HG02610 (cell line): ENCODE measurements around the gene GFRA4.
"Not testable (repeated sequence)": the region's sequence is repeated elsewhere in the genome, so short reads cannot be mapped to it uniquely, and the experiment has no call there.

ENCODE experiments used
- ATAC-seq: cut with Tn5 transposase; IDR thresholded peaks from one replicate; pipeline ENCODE4 v1.9.1; 2021; ENCODE audit warnings: mild to moderate bottlenecking, moderate library complexity; ENCODE audit not compliant: unreplicated experiment

GFRA4 gene

GRCh38 chr20:3627476-3627875, 35.7 kb downstream of the GFRA4 start:
- ATAC-seq, result no peak

GRCh38 chr20:3622406-3622805, 40.8 kb downstream of the GFRA4 start:
- no peak for ATAC-seq

GRCh38 chr20:3621111-3621510, 42.1 kb downstream of the GFRA4 start:
- no peak for ATAC-seq

GRCh38 chr20:3616250-3616649, 46.9 kb downstream of the GFRA4 start:
- ATAC-seq, result no peak

- ATAC-seq, result not testable (repeated sequence)
These were observed 47.9 kb downstream of the GFRA4 start for GRCh38 chr20:3615171-3615840.

GRCh38 chr20:3614466-3614865, 48.7 kb downstream of the GFRA4 start:
- ATAC-seq, result no peak

GRCh38 chr20:3613821-3614440, 49.3 kb downstream of the GFRA4 start:
- no peak for ATAC-seq

GRCh38 chr20:3612795-3613572, 50.2 kb downstream of the GFRA4 start:
- ATAC-seq, result no peak

GRCh38 chr20:3611901-3612300, 51.3 kb downstream of the GFRA4 start:
- ATAC-seq, result no peak
